A549 (cell line): ENCODE measurements around the gene P2RY14.

Experiments
- PHF8 ChIP-seq: fragments of 200-600 bp; sonication (generic); IDR thresholded peaks from 2 replicates; pipeline ENCODE4 v1.6.1; 2016; ENCODE audit warnings: low read depth, mild to moderate bottlenecking, antibody characterized with exemption, moderate library complexity, borderline replicate concordance
- ZNF302 ChIP-seq: fragments of 250-450 bp; sonication (Bioruptor Pico); IDR thresholded peaks from 2 replicates; pipeline ENCODE4 v1.9.0; 2021; ENCODE audit warnings: inconsistent platforms, mild to moderate bottlenecking, moderate library complexity
- TF ChIP-seq, protein P1 (sequence below): fragments of 200-600 bp; sonication (generic); IDR thresholded peaks from 2 replicates; pipeline ENCODE4 v1.6.1; 2016; ENCODE audit warnings: antibody characterized with exemption, mild to moderate bottlenecking, moderate library complexity
- TF ChIP-seq, protein P2 (sequence below): fragments of >200 bp; sonication (Bioruptor Twin); formaldehyde crosslinking; IDR thresholded peaks from 3 replicates; pipeline ENCODE4 v1.5.1; 2016

DNA sequence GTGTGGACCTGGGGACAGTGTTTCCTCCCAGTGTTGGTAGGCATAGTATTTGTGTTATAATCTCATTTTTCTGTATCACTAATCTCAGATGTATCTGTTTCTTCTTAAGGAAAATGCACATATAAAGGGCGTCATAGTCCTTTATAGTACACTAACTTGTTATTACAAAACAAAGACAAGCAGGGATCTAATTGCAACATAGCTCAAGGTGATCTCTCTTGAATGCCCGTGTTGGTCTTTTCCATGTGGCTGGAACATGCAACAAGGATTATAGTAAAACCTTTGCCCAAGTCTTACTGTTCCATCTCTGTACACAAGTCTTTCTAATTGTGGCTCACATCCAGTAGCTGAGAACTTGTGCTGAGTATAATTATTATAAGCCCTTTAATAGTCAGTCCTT is 41.8 kb upstream of the P2RY14 start:
- TF ChIP-seq, protein P1, sequence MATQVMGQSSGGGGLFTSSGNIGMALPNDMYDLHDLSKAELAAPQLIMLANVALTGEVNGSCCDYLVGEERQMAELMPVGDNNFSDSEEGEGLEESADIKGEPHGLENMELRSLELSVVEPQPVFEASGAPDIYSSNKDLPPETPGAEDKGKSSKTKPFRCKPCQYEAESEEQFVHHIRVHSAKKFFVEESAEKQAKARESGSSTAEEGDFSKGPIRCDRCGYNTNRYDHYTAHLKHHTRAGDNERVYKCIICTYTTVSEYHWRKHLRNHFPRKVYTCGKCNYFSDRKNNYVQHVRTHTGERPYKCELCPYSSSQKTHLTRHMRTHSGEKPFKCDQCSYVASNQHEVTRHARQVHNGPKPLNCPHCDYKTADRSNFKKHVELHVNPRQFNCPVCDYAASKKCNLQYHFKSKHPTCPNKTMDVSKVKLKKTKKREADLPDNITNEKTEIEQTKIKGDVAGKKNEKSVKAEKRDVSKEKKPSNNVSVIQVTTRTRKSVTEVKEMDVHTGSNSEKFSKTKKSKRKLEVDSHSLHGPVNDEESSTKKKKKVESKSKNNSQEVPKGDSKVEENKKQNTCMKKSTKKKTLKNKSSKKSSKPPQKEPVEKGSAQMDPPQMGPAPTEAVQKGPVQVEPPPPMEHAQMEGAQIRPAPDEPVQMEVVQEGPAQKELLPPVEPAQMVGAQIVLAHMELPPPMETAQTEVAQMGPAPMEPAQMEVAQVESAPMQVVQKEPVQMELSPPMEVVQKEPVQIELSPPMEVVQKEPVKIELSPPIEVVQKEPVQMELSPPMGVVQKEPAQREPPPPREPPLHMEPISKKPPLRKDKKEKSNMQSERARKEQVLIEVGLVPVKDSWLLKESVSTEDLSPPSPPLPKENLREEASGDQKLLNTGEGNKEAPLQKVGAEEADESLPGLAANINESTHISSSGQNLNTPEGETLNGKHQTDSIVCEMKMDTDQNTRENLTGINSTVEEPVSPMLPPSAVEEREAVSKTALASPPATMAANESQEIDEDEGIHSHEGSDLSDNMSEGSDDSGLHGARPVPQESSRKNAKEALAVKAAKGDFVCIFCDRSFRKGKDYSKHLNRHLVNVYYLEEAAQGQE = no peak
- TF ChIP-seq PHF8 (no peak), ZNF302 (CRISPR knock-in tag) (no peak)
- TF ChIP-seq, protein P2, sequence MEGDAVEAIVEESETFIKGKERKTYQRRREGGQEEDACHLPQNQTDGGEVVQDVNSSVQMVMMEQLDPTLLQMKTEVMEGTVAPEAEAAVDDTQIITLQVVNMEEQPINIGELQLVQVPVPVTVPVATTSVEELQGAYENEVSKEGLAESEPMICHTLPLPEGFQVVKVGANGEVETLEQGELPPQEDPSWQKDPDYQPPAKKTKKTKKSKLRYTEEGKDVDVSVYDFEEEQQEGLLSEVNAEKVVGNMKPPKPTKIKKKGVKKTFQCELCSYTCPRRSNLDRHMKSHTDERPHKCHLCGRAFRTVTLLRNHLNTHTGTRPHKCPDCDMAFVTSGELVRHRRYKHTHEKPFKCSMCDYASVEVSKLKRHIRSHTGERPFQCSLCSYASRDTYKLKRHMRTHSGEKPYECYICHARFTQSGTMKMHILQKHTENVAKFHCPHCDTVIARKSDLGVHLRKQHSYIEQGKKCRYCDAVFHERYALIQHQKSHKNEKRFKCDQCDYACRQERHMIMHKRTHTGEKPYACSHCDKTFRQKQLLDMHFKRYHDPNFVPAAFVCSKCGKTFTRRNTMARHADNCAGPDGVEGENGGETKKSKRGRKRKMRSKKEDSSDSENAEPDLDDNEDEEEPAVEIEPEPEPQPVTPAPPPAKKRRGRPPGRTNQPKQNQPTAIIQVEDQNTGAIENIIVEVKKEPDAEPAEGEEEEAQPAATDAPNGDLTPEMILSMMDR = no peak
